Limb (tissue), 2 donors: ENCODE results near the gene S100Z.
A peak's percentile ranks its signal among the peaks of the same experiment; 100 is the strongest.

Source experiments
- DNase-seq, 2 donors: peaks; one replicate each; pipeline ENCODE4 v3.0.0-alpha.2; 2016; ENCODE audit errors: extremely low spot score in 2 of 2

The S100Z gene

DNA sequence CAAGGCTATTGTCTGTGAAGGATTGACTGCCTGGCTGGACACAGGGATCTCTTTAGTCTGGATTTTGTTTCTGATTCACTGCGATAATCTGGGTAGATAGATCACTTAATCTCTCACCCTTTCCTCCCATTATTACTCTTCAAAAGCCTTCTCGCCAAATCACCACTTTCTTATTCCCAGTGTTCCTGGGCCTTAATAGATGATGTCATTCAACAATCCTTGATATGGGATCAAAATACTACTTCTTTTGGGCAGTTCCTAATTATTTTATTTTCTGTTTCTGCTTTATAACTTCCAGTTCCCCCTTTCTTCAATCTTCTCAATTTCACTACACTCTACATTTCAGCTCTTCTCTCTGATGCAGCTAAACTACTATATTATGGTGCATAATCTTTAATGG lies 96.3 kb downstream of the S100Z start:
- no peak for DNase-seq

- DNase-seq = no peak
These were observed 97.3 kb downstream of the S100Z start for GRCh38 chr5:76947082-76947503.

- DNase-seq = peak in 1 of 2 donors; percentile 29
These were observed 103.2 kb downstream of the S100Z start, which contains the start of gene CRHBP for GRCh38 chr5:76952795-76953536. Gene CRHBP (plus strand): TSS chr5:76953045. CDS start chr5:76953135, 90 bp downstream.

DNA sequence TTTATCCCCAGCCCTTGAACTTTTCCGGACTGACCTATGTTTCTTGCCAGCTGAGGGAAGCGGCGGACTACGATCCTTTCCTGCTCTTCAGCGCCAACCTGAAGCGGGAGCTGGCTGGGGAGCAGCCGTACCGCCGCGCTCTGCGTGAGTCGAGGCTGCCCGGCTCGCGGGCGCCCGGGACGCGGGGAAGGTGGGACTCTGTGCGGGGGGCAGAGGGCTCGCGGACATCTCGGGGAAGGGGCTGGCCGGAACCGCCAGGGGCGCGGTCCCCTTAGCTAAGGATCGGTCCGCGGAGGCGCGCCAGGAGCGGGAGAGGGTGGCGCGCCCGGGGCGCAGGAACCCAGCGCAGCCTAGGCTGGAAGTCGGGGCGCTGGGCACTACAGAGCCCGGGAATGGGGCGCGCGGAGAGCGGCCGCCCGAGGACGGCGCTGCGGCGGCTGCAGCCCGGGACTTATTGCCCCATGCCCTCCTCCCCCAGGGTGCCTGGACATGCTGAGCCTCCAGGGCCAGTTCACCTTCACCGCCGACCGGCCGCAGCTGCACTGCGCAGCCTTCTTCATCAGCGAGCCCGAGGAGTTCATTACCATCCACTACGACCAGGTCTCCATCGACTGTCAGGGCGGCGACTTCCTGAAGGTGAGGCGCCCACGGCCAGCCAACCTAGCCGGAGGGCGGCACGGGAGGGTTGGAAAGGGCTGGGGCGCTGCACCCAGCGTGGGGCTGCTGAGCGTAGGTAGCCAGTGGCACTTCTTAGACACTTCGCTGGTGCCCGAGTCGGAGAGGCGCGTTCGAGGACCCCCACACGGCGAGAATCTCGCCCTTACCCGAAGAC lies 104.0 kb downstream of the S100Z start:
- DNase-seq = peak in 1 of 2 donors; percentile 46

DNA sequence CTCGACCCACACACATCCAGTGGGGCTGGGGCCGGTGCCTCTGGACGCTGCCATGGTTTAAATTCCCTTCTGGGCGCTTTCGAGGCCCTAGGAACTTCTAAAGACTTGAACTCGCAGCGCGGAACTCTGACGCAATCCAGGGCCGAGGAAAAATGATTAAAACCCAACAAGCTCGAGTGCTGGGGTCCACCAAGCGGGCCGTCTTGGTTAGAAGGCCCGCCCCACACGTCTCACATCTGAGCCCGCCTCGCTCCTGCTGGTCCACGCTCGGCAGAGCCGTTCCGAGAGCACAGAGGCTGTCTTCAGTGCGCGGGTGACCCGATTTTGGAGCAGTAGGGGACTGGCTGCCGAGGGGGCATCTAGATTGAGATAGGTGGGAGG lies 104.6 kb downstream of the S100Z start:
- DNase-seq = peak in 1 of 2 donors; percentile 29

DNA sequence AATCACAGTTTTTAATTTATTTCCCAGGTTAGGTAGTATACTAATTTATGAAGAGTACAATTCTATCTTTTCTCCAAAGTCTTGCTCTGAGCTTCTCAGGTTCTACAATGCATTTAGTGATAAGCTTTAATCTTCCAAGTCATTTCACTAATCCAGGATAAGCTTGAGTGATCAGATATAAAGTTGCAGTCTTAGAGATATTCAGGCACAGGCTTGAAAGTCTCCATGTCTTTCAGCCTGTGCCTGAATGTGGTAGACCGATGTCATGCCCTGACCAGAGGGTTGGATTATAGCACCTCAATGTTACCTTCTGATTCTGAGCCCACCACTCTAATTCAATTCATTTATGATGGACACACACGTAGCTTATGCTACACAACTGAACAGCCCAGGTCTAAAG lies 106.2 kb downstream of the S100Z start:
- no peak for DNase-seq

- no peak for DNase-seq
These were observed 109.4 kb downstream of the S100Z start for GRCh38 chr5:76958991-76959767.

DNA sequence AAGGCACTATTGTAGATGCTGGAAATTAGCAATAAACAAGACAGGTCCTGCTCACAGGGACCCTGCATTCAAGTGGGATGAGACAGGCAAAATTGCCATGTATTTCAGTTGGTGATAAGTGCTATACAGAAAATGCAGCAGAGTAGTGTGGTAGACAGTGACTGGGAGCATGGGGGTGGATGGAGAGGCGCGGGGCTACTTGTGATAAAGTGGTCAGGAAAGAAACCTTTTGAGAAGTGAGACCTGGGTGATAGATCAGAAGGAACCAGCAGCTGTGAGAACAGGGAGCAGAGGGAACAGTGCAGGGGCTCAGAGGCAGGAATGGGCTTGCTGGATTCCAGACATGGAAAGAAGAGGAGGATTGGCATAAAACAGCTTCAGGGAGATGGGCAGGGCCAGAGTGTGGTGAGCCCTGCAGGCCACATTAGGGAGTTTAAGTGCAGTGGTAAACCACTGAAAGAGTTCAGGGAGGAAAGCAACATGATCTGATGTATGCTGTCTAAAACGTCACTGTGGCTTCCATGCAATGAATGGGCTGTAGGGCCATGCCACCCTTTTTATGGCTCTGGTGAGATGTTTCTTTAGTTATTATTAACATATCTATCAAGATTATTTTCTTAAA lies 110.3 kb downstream of the S100Z start:
- DNase-seq = no peak

- DNase-seq = no peak
These were observed 114.2 kb downstream of the S100Z start for GRCh38 chr5:76964060-76964459.
